Activated CD4-positive, alpha-beta T cell treated with anti-CD3 and anti-CD28 coated beads, Interleukin-2, Interleukin-6, amounts not matched to agents 100 ng/mL and 50 ng/mL, durations not matched to agents 16 hours and 8 hours (primary cell): Measurements from ENCODE around the gene PRKG1.
"Not testable (repeated sequence)": the region's sequence is repeated elsewhere in the genome, so short reads cannot be mapped to it uniquely, and the experiment has no call there.

ENCODE experiments used
- DNase-seq: peaks from one replicate; pipeline ENCODE4 v3.0.0-alpha.2; 2020

PRKG1 gene

GRCh38 chr10:52210161-52210560, 1135.9 kb downstream of the PRKG1 start:
- DNase-seq, result no peak

GRCh38 chr10:52212062-52212461, 1137.8 kb downstream of the PRKG1 start:
- no peak for DNase-seq

- DNase-seq, result no peak
Observed at GRCh38 chr10:52212802-52213201, 1138.5 kb downstream of the PRKG1 start.

GRCh38 chr10:52213321-52213752, 1139.0 kb downstream of the PRKG1 start:
- no peak for DNase-seq

- DNase-seq, result peak; percentile 57
Observed at GRCh38 chr10:52215745-52216361, 1141.6 kb downstream of the PRKG1 start.

- DNase-seq, result no peak
Observed at GRCh38 chr10:52216852-52217251, 1142.6 kb downstream of the PRKG1 start.

GRCh38 chr10:52217531-52217930, 1143.2 kb downstream of the PRKG1 start:
- no peak for DNase-seq

- no peak for DNase-seq
Observed at GRCh38 chr10:52220947-52221346, 1146.7 kb downstream of the PRKG1 start.

GRCh38 chr10:52221923-52222322, 1147.6 kb downstream of the PRKG1 start:
- no peak for DNase-seq

GRCh38 chr10:52226197-52226847, 1152.0 kb downstream of the PRKG1 start:
- no peak for DNase-seq

- DNase-seq, result no peak
Observed at GRCh38 chr10:52228556-52228955, 1154.3 kb downstream of the PRKG1 start.

- no peak for DNase-seq
Observed at GRCh38 chr10:52229291-52229931, 1155.1 kb downstream of the PRKG1 start.

GRCh38 chr10:52232561-52233350, 1158.5 kb downstream of the PRKG1 start:
- DNase-seq, result no peak

- DNase-seq, result not testable (repeated sequence)
Observed at GRCh38 chr10:52233351-52233991, 1159.2 kb downstream of the PRKG1 start.

GRCh38 chr10:52239771-52240170, 1165.5 kb downstream of the PRKG1 start:
- DNase-seq, result no peak

- no peak for DNase-seq
Observed at GRCh38 chr10:52245547-52245946, 1171.3 kb downstream of the PRKG1 start.

- not testable (repeated sequence) for DNase-seq
Observed at GRCh38 chr10:52247929-52248328, 1173.6 kb downstream of the PRKG1 start.

GRCh38 chr10:52248697-52249306, 1174.5 kb downstream of the PRKG1 start:
- DNase-seq, result no peak

- no peak for DNase-seq
Observed at GRCh38 chr10:52249850-52250395, 1175.6 kb downstream of the PRKG1 start.

GRCh38 chr10:52250510-52250909, 1176.2 kb downstream of the PRKG1 start:
- no peak for DNase-seq

- no peak for DNase-seq
Observed at GRCh38 chr10:52252307-52252706, 1178.0 kb downstream of the PRKG1 start.
